Measurements from ENCODE around the gene TBL1X. TPM values are rescaled to one million over a fixed set of nuclear protein-coding genes. Genes with fewer than 3 reads are reported as not detected.

Gene TBL1X
- total and polyA plus RNA-seq, 10 of the 15 experiments (the other 5 are each of a cell fraction or from before 2014, with no cell fraction given): 4.4 to 26.3 (median 10.6) TPM

- TF ChIP-seq PRDM15 (CRISPR knock-in tag; IDR thresholded peaks at IDR 0.05) (no peak), PBX3 (IDR thresholded peaks at IDR 0.05; ENCODE audit: insufficient replicate concordance, low read depth, low read length) (no peak), E4F1 (IDR thresholded peaks at IDR 0.05; ENCODE audit: borderline replicate concordance, partially characterized antibody) (no peak), CREB1 (IDR thresholded peaks at IDR 0.05; ENCODE audit: low read depth) (no peak), MLLT1 (IDR thresholded peaks at IDR 0.05) (no peak)
Measured at GRCh38 chrX:9758021-9758638, 293.3 kb downstream of the TBL1X start (continued).

Measured in GM12878 (cell line).